Measurements from ENCODE around the gene PAPSS2. TPM values are rescaled to one million over a fixed set of nuclear protein-coding genes. Genes with fewer than 3 reads are reported as not detected.

The PAPSS2 gene
- total RNA-seq, 1 experiment from 2014 or later, result 1.5 TPM

DNA sequence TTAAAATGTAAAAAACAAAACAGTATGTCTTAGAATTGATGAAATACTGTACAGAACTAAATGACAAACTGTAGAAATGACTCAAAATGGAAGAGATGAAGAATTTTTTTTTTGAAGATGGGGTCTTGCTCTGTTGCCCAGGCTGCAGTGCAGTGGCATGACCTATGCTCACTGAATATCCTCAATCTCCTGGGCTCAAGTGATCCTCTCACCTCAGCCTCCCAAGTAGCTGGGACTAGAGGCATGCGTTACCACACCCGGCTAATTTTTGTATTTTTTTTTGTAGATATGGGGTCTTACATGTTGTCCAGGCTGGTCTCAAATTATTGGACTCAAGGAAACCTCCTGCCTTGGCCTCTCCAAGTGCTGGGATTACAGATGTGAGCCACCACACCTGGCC is 121.9 kb downstream of the PAPSS2 start:
- Histone ChIP-seq H3K27ac (no peak overlapping the region), H3K36me3 (peaks cover 8% of the 10 kb centered on the region; the same call in 1 of the 2 replicates), H3K4me1 (no peaks in the 10 kb centered on the region), H3K4me3 (no peak overlapping the region), H3K27me3 (no peaks in the 10 kb centered on the region), H3K9me3 (replicated peaks) (no peaks in the 10 kb centered on the region)
- DNase-seq, result no peak

DNA sequence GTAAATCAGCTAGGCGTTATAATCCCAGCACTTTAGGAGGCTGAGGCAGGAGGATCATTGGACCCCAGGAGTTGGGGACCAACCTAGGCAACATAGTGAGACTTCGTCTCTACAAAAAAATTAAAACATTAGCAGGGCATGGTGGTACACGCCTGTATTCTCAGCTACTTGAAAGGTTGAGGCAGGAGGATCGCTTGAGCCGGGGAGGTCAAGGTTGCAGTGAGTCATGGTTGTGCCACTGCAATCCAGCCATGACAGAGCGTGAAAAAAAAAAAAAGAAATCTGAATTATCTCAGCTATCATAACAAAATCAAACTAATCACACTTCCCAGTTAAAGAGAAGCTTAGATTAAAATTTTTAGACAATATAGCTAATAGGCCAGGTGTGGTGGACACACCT is 123.0 kb downstream of the PAPSS2 start:
- H3K36me3 ChIP-seq, result peaks cover 8% of the 10 kb centered on the region; the same call in 1 of the 2 replicates

DNA sequence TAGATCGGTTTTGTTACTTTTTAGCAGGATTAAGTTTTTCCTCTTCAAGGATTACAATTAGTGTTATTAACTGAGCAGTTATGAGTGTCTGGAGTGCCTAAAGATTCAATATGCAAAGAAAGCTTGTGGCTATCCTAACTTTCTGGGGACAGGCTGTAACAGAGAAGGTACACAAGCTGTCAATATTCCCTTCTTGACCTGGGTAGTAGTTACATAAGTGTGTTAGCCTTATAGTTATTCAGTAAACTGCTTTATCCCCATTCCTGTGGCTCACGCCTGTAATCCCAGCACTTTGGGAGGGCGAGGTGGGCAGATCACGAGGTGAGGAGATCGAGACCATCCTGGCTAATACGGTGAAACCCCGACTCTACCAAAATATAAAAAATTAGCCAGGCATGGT is 126.7 kb downstream of the PAPSS2 start:
- H3K4me1 ChIP-seq, result no peaks in the 10 kb centered on the region
- no peaks in the 10 kb centered on the region for H3K27me3 ChIP-seq
- H3K27ac ChIP-seq, result no peak overlapping the region
- no peaks in the 10 kb centered on the region for H3K9me3 ChIP-seq (replicated peaks)
- DNase-seq, result no peak
- H3K4me3 ChIP-seq, result no peak overlapping the region
- H3K36me3 ChIP-seq, result 0 out of 2 replicates have a peak, but pooled peaks cover 2% of the 10 kb centered on the region

More for the DNA sequence above, 123.0 kb downstream of the PAPSS2 start:
- DNase-seq, result no peak
- Histone ChIP-seq H3K4me3 (no peak overlapping the region), H3K27ac (no peak overlapping the region), H3K27me3 (no peaks in the 10 kb centered on the region), H3K9me3 (replicated peaks) (no peaks in the 10 kb centered on the region), H3K4me1 (no peaks in the 10 kb centered on the region)

- Histone ChIP-seq H3K27me3 (no peaks in the 10 kb centered on the region), H3K9me3 (replicated peaks) (no peaks in the 10 kb centered on the region), H3K36me3 (0 out of 2 replicates have a peak, but pooled peaks cover 2% of the 10 kb centered on the region), H3K27ac (no peak overlapping the region), H3K4me1 (no peaks in the 10 kb centered on the region), H3K4me3 (no peak overlapping the region)
- no peak for DNase-seq
Measured at GRCh38 chr10:87790185-87790584, 130.5 kb downstream of the PAPSS2 start.

- H3K4me1 ChIP-seq, result no peaks in the 10 kb centered on the region
- H3K27me3 ChIP-seq, result no peaks in the 10 kb centered on the region
- no peak for DNase-seq
- no peaks in the 10 kb centered on the region for H3K9me3 ChIP-seq (replicated peaks)
- H3K27ac ChIP-seq, result no peak overlapping the region
- no peak overlapping the region for H3K4me3 ChIP-seq
- H3K36me3 ChIP-seq, result peaks cover 2% of the 10 kb centered on the region; the same call in 1 of the 2 replicates
Measured at GRCh38 chr10:87794285-87794684, 134.6 kb downstream of the PAPSS2 start.

Other genes starting within 250 kb of the PAPSS2 start
- 18.5 and 19.3 TPM in 2 replicates for gene MINPP1, start 155.0 kb upstream of the PAPSS2 start, total RNA-seq (2014; rRNA removed; shearing (Covaris generic))
- 26.3 and 28.2 TPM in 2 replicates for gene ATAD1, start 158.3 kb downstream of the PAPSS2 start, total RNA-seq (2014; rRNA removed; shearing (Covaris generic))
- 0.02 and 0.18 TPM in 2 replicates for gene KLLN, start 203.7 kb downstream of the PAPSS2 start, total RNA-seq (2014; rRNA removed; shearing (Covaris generic))
- gene PTEN, start 203.7 kb downstream of the PAPSS2 start, total RNA-seq (2014; rRNA removed; shearing (Covaris generic)), result 20.5 and 21.2 TPM in 2 replicates

Measured in SJCRH30 (cell line).